Mesenchymal stem cell (in vitro differentiated cells and primary cell): ENCODE results near the gene MNT.
"Not testable (repeated sequence)": the region's sequence is repeated elsewhere in the genome, so short reads cannot be mapped to it uniquely, and the experiment has no call there.

ENCODE experiments used
- DNase-seq: peaks from one replicate; pipeline ENCODE4 v3.0.0-alpha.2; 2013
- H2AFZ ChIP-seq: one replicate; pipeline ENCODE4 v1.6.1; 2013; ENCODE audit warnings: low read depth, mild to moderate bottlenecking, control low read depth, inconsistent platforms, low read length, moderate library complexity
- H2AK5ac ChIP-seq: 2 replicates; pipeline ENCODE4 v1.6.1; 2013; ENCODE audit warnings: low read length, moderate library complexity, mild to moderate bottlenecking, inconsistent platforms; ENCODE audit not compliant: severe bottlenecking
- H2BK120ac ChIP-seq: one replicate; pipeline ENCODE4 v1.6.1; 2013; ENCODE audit warnings: low read depth, mild to moderate bottlenecking, inconsistent platforms, low read length, moderate library complexity
- H2BK12ac ChIP-seq, 2 experiments: one replicate each; pipeline ENCODE4 v1.6.1; 2013; ENCODE audit warnings: inconsistent platforms in 2 of 2, low read length in 2 of 2, mild to moderate bottlenecking in 2 of 2, moderate library complexity in 2 of 2, control low read depth in 1 of 2
- H2BK15ac ChIP-seq: one replicate; pipeline ENCODE4 v1.6.1; 2013; ENCODE audit warnings: mild to moderate bottlenecking, low read depth, inconsistent platforms; ENCODE audit not compliant: poor library complexity, severe bottlenecking
- H2BK5ac ChIP-seq: 2 replicates; pipeline ENCODE4 v1.6.1; 2013; ENCODE audit warnings: low read depth, mild to moderate bottlenecking, low read length, control low read depth, inconsistent platforms; ENCODE audit not compliant: poor library complexity, severe bottlenecking
- H3K14ac ChIP-seq, 2 experiments: one replicate each; pipeline ENCODE4 v1.6.1; 2013; ENCODE audit warnings: inconsistent platforms in 2 of 2, low read length in 2 of 2, control low read depth in 1 of 2, mild to moderate bottlenecking in 1 of 2, moderate library complexity in 1 of 2
- H3K18ac ChIP-seq, 2 experiments: one replicate each; pipeline ENCODE4 v1.6.1; 2013; ENCODE audit warnings: inconsistent platforms in 2 of 2, low read length in 2 of 2, control low read depth in 1 of 2, low read depth in 1 of 2, mild to moderate bottlenecking in 1 of 2
- H3K23ac ChIP-seq, 2 experiments: one replicate each; pipeline ENCODE4 v1.6.1; 2013; ENCODE audit warnings: inconsistent platforms in 2 of 2, low read length in 2 of 2, mild to moderate bottlenecking in 2 of 2, moderate library complexity in 2 of 2, control low read depth in 1 of 2
- H3K27ac ChIP-seq: 2 replicates; pipeline ENCODE4 v1.5.1; 2013; ENCODE audit warnings: mild to moderate bottlenecking, moderate library complexity, low read length, control low read depth, inconsistent platforms; ENCODE audit not compliant: poor library complexity, severe bottlenecking
- H3K27me3 ChIP-seq, 2 experiments: 2 replicates each; pipeline versions ENCODE4 v1.6.1 to v1.7.0; 2013; ENCODE audit warnings: low read length in 2 of 2, mild to moderate bottlenecking in 2 of 2, moderate library complexity in 2 of 2, control low read depth in 1 of 2, inconsistent platforms in 1 of 2; ENCODE audit not compliant: control insufficient read depth in 1 of 2, insufficient read depth in 1 of 2
- H3K36me3 ChIP-seq, 2 experiments: 2 replicates each; pipeline versions ENCODE4 v1.6.1 to v1.7.0; 2013; ENCODE audit warnings: low read length in 2 of 2, control low read depth in 1 of 2, inconsistent platforms in 1 of 2, low read depth in 1 of 2, mild to moderate bottlenecking in 1 of 2; ENCODE audit not compliant: insufficient read depth in 2 of 2, control insufficient read depth in 1 of 2
- H3K4ac ChIP-seq, 2 experiments: one replicate each; pipeline ENCODE4 v1.6.1; 2013; ENCODE audit warnings: inconsistent platforms in 2 of 2, low read length in 2 of 2, mild to moderate bottlenecking in 2 of 2, moderate library complexity in 2 of 2, control low read depth in 1 of 2, low read depth in 1 of 2
- H3K4me1 ChIP-seq: 2 replicates; pipeline ENCODE4 v1.6.1; 2013; ENCODE audit warnings: low read depth, low read length, control low read depth; ENCODE audit not compliant: control insufficient read depth, insufficient read depth
- H3K4me2 ChIP-seq: 2 replicates; pipeline ENCODE4 v1.6.1; 2013; ENCODE audit warnings: low read length, mild to moderate bottlenecking, inconsistent platforms; ENCODE audit not compliant: poor library complexity, severe bottlenecking
- H3K4me3 ChIP-seq, 2 experiments: 2 replicates each; pipeline versions ENCODE4 v1.5.1 to v1.7.0; 2013; ENCODE audit warnings: low read length in 2 of 2, mild to moderate bottlenecking in 2 of 2, control low read depth in 1 of 2, low read depth in 1 of 2; ENCODE audit not compliant: insufficient read depth in 1 of 2
- H3K79me1 ChIP-seq: replicated peaks from 2 replicates; pipeline ENCODE4 v1.6.1; 2013; ENCODE audit warnings: mild to moderate bottlenecking, control low read depth, low read length, inconsistent platforms; ENCODE audit not compliant: poor library complexity, severe bottlenecking
- H3K9ac ChIP-seq: 2 replicates; pipeline ENCODE4 v1.7.0; 2013; ENCODE audit warnings: mild to moderate bottlenecking, low read length, moderate library complexity
- H3K9me3 ChIP-seq: 2 replicates; pipeline ENCODE4 v1.7.0; 2013; ENCODE audit warnings: mild to moderate bottlenecking, low read length; ENCODE audit not compliant: control insufficient read depth
- H4K8ac ChIP-seq: one replicate; pipeline ENCODE4 v1.6.1; 2013; ENCODE audit warnings: inconsistent platforms, mild to moderate bottlenecking, low read length, moderate library complexity
- H4K91ac ChIP-seq: one replicate; pipeline ENCODE4 v1.6.1; 2013; ENCODE audit warnings: mild to moderate bottlenecking, low read length, inconsistent platforms
- WGBS: methylation state at CpG from one replicate; pipeline ENCODE4 v1.1.7; 2013; ENCODE audit warnings: mixed read lengths; 5-methylcytosine and 5-hydroxymethylcytosine counted together

Gene MNT

DNA sequence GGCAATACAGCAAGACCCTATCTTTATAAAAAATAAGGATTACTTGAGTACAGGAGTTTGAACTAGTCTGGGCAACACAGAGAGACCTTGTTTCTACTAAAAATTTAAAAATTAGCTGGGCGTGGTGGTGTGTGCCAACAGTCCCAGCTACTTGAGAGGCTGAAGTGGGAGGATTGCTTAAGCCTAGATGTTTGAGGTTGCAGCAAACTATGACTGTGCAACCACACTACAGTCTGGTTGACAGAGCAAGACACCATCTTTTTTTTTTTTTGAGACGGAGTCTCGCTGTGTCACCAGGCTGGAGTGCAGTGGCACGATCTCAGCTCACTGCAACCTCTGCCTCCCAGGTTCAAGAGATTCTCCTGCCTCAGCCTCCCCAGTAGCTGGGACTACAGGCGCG lies 39.1 kb upstream of the MNT start:
- H3K18ac ChIP-seq, H3K4me3 ChIP-seq, H3K14ac ChIP-seq, H2AK5ac ChIP-seq, H3K27me3 ChIP-seq, H2BK5ac ChIP-seq, H3K4me2 ChIP-seq, H4K8ac ChIP-seq, H2BK12ac ChIP-seq, H2BK15ac ChIP-seq, H3K23ac ChIP-seq, H3K9me3 ChIP-seq, H3K4me1 ChIP-seq, H2AFZ ChIP-seq, H3K27ac ChIP-seq, H2BK120ac ChIP-seq, H4K91ac ChIP-seq, H3K4ac ChIP-seq: not testable (repeated sequence)
- H3K79me1 ChIP-seq, result peaks cover 15% of the 10 kb centered on the region
- peaks cover 30 to 33% of the 10 kb centered on the region in 2 experiments for H3K36me3 ChIP-seq
- H3K9ac ChIP-seq, result peak overlapping the region; percentile 49
- 96% methylated on average over 5 of the region's 6 CpGs for WGBS
- peak; percentile 81 for DNase-seq

DNA sequence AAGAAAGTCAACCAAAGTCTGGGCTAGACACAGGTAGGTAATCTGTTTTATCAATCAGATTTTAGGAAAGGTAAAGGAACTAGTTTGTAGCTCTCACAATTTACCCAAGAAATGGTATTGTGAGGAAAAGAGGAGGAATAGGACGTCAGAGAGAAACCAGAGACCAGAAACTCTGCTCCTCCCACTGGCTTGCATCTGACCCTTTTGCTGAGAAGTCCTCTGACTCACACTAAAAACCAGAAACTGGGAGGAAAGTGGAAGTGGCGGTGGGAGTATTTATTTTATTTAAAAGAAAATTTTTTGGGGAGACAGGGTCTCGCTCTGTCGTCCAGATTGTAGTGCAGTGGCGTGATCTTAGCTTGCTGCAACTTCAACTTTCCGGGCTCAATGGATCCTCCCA lies 38.0 kb upstream of the MNT start:
- peaks cover 7% of the 10 kb centered on the region for H3K4me1 ChIP-seq
- peak; percentile 76 for DNase-seq
- H3K4me3 ChIP-seq, result no peak overlapping the region
- no peak overlapping the region for H3K27ac ChIP-seq
- no peaks in the 10 kb centered on the region for H3K9me3 ChIP-seq
- peaks cover 33 to 37% of the 10 kb centered on the region in 2 experiments for H3K36me3 ChIP-seq
- no peak overlapping the region for H3K23ac ChIP-seq
- H2BK5ac ChIP-seq, result no peak overlapping the region
- H3K4ac ChIP-seq, result no peak overlapping the region
- peaks cover 22% of the 10 kb centered on the region for H3K79me1 ChIP-seq
- no peak overlapping the region for H2AK5ac ChIP-seq
- no peak overlapping the region for H4K8ac ChIP-seq
- no peak overlapping the region for H2BK12ac ChIP-seq
- H2AFZ ChIP-seq, result no peak overlapping the region
- 88% methylated on average over 5 of the region's 6 CpGs for WGBS
- H2BK15ac ChIP-seq, result no peak overlapping the region
- H3K27me3 ChIP-seq, result no peaks in the 10 kb centered on the region
- H3K14ac ChIP-seq, result no peak overlapping the region
- no peak overlapping the region for H2BK120ac ChIP-seq
- no peak overlapping the region for H3K18ac ChIP-seq
- no peak overlapping the region for H3K9ac ChIP-seq
- H4K91ac ChIP-seq, result no peak overlapping the region
- H3K4me2 ChIP-seq, result no peak overlapping the region

DNA sequence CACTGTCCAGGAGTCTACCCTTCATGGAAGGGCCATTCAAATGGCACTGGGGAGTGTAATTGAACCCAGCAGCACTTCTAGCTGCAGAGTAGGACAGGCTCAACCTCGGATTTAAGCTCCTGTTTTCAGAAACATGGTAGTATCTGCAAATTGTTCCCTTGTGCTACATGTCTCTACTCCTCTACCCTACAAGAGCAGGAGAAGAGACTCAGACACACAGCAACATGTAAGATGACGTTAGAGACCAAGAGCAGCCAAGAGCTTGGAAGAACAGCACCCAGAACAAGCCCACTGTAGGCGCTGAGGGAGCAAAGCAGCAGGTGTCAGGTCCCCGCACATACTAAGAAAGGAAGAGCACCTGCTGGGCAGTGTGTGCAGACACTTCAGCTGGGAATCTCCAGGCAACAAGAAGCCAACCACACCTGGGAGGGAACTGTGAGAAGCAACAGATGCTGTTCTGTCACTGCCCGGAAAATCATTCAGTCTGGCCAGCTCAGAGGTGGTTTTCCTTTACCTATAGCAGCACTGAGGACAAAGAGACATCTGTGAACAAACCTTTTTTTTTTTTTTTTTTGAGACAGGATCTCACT lies 35.6 kb upstream of the MNT start:
- H3K23ac ChIP-seq, result no peak overlapping the region
- peaks cover 33% of the 10 kb centered on the region for H3K79me1 ChIP-seq
- H2BK5ac ChIP-seq, result no peak overlapping the region
- H3K4me2 ChIP-seq, result no peak overlapping the region
- no peaks in the 10 kb centered on the region for H3K27me3 ChIP-seq
- H3K4me3 ChIP-seq, result peak overlapping the region in 1 of 2 experiments; percentile 21
- DNase-seq, result no peak
- H3K36me3 ChIP-seq, result peaks cover 48 to 53% of the 10 kb centered on the region in 2 experiments
- no peak overlapping the region for H2BK120ac ChIP-seq
- no peak overlapping the region for H2BK12ac ChIP-seq
- no peaks in the 10 kb centered on the region for H3K9me3 ChIP-seq
- H2AFZ ChIP-seq, result no peak overlapping the region
- H4K91ac ChIP-seq, result no peak overlapping the region
- H3K18ac ChIP-seq, result no peak overlapping the region
- no peak overlapping the region for H3K9ac ChIP-seq
- H3K14ac ChIP-seq, result no peak overlapping the region
- H3K27ac ChIP-seq, result no peak overlapping the region
- WGBS, result 94% methylated on average over 5 of the region's 5 CpGs
- H3K4ac ChIP-seq, result no peak overlapping the region
- H2AK5ac ChIP-seq, result no peak overlapping the region
- H4K8ac ChIP-seq, result no peak overlapping the region
- H3K4me1 ChIP-seq, result peaks cover 4% of the 10 kb centered on the region
- H2BK15ac ChIP-seq, result no peak overlapping the region

DNA sequence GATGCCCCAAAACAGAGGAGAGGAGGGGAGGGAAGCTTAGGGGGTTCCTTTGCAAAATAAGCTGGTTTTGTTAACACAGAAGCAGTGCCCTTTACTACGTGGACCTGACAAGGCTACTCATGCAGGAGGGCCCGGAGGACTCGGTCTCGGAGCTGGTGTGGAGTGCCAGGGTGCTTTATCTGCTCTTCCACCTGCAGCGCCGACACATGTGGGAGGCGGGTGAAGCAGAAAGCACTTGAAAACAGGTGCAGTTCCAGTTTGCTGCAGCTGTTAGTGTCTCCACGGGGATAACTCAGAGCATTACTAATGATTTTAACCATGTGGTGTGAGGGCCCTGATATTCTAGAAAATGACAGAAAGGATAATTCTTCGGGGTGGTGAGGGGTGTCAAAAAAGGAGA lies 35.0 kb upstream of the MNT start:
- Histone ChIP-seq H2AFZ (no peak overlapping the region), H4K8ac (peak overlapping the region; percentile 28), H2BK12ac (no peak overlapping the region), H3K4me1 (peaks cover 4% of the 10 kb centered on the region), H3K9ac (no peak overlapping the region), H3K79me1 (peaks cover 33% of the 10 kb centered on the region), H2BK15ac (no peak overlapping the region), H4K91ac (no peak overlapping the region), H3K14ac (no peak overlapping the region), H3K4ac (no peak overlapping the region), H3K4me2 (no peak overlapping the region), H3K27me3 (no peaks in the 10 kb centered on the region), H2BK5ac (no peak overlapping the region), H3K4me3 (no peak overlapping the region), H3K18ac (no peak overlapping the region), H3K36me3 (peaks cover 46 to 51% of the 10 kb centered on the region in 2 experiments), H3K23ac (no peak overlapping the region), H3K27ac (no peak overlapping the region), H2AK5ac (no peak overlapping the region), H2BK120ac (no peak overlapping the region), H3K9me3 (no peaks in the 10 kb centered on the region)
- DNase-seq, result no peak
- 91% methylated on average over 8 of the region's 9 CpGs for WGBS
